ENCODE measurements around the gene GJA4. TPM values are rescaled to one million over a fixed set of nuclear protein-coding genes. Genes with fewer than 3 reads are reported as not detected.
"Not testable (repeated sequence)": the region's sequence is repeated elsewhere in the genome, so short reads cannot be mapped to it uniquely, and the experiment has no call there.

GJA4 gene
- total RNA-seq, 1 donor from 2014 or later = 8.9 TPM

- DNase-seq (ENCODE audit: low spot score) = no peak
Observed at GRCh38 chr1:34790985-34791384, 1.8 kb upstream of the GJA4 start.

GRCh38 chr1:34792424-34792823 lies 375 bp upstream of the GJA4 start:
- no peak for DNase-seq (ENCODE audit: low spot score)

- no peak for DNase-seq (ENCODE audit: low spot score)
Observed at GRCh38 chr1:34794001-34794789, 1.4 kb downstream of the GJA4 start.

GRCh38 chr1:34794790-34795180 lies 2.0 kb downstream of the GJA4 start:
- no peak for DNase-seq (ENCODE audit: low spot score)

GRCh38 chr1:34795916-34796315 lies 3.1 kb downstream of the GJA4 start:
- DNase-seq (ENCODE audit: low spot score) = no peak

GRCh38 chr1:34796990-34797389 lies 4.2 kb downstream of the GJA4 start:
- no peak for DNase-seq (ENCODE audit: low spot score)

- no peak for DNase-seq (ENCODE audit: low spot score)
Observed at GRCh38 chr1:34800214-34800613, 7.4 kb downstream of the GJA4 start.

- no peak for DNase-seq (ENCODE audit: low spot score)
Observed at GRCh38 chr1:34803770-34804169, 11.0 kb downstream of the GJA4 start.

GRCh38 chr1:34806396-34806795 lies 13.6 kb downstream of the GJA4 start:
- no peak for DNase-seq (ENCODE audit: low spot score)

GRCh38 chr1:34808051-34808810 lies 15.4 kb downstream of the GJA4 start:
- DNase-seq (ENCODE audit: low spot score) = no peak

GRCh38 chr1:34810781-34811180 lies 18.0 kb downstream of the GJA4 start:
- DNase-seq (ENCODE audit: low spot score) = not testable (repeated sequence)

- no peak for DNase-seq (ENCODE audit: low spot score)
Observed at GRCh38 chr1:34816332-34816731, 23.5 kb downstream of the GJA4 start.

GRCh38 chr1:34816778-34817177 lies 24.0 kb downstream of the GJA4 start:
- no peak for DNase-seq (ENCODE audit: low spot score)

GRCh38 chr1:34818862-34819261 lies 26.1 kb downstream of the GJA4 start:
- not testable (repeated sequence) for DNase-seq (ENCODE audit: low spot score)

- DNase-seq (ENCODE audit: low spot score) = no peak
Observed at GRCh38 chr1:34822202-34822601, 29.4 kb downstream of the GJA4 start.

- DNase-seq (ENCODE audit: low spot score) = no peak
Observed at GRCh38 chr1:34824817-34825454, 32.1 kb downstream of the GJA4 start.

GRCh38 chr1:34825455-34826091 lies 32.8 kb downstream of the GJA4 start:
- DNase-seq (ENCODE audit: low spot score) = no peak

GRCh38 chr1:34827341-34827941 lies 34.6 kb downstream of the GJA4 start:
- DNase-seq (ENCODE audit: low spot score) = no peak

GRCh38 chr1:34828611-34829010 lies 35.8 kb downstream of the GJA4 start:
- DNase-seq (ENCODE audit: low spot score) = no peak

GRCh38 chr1:34829250-34829649 lies 36.5 kb downstream of the GJA4 start:
- DNase-seq (ENCODE audit: low spot score) = peak; percentile 28

- no peak for DNase-seq (ENCODE audit: low spot score)
Observed at GRCh38 chr1:34831721-34832246, 39.0 kb downstream of the GJA4 start.

GRCh38 chr1:34833711-34834110 lies 40.9 kb downstream of the GJA4 start:
- DNase-seq (ENCODE audit: low spot score) = no peak

Data from ureter (tissue), 1 donor.